Activated T-cell treated with anti-CD3 and anti-CD28 coated beads for 1 hour (primary cell): ENCODE data around the gene CYB561D2.

ENCODE experiments used
- DNase-seq: peaks from one replicate; pipeline ENCODE4 v3.0.0-alpha.2; 2020; ENCODE audit warnings: low read depth

Gene CYB561D2

DNA sequence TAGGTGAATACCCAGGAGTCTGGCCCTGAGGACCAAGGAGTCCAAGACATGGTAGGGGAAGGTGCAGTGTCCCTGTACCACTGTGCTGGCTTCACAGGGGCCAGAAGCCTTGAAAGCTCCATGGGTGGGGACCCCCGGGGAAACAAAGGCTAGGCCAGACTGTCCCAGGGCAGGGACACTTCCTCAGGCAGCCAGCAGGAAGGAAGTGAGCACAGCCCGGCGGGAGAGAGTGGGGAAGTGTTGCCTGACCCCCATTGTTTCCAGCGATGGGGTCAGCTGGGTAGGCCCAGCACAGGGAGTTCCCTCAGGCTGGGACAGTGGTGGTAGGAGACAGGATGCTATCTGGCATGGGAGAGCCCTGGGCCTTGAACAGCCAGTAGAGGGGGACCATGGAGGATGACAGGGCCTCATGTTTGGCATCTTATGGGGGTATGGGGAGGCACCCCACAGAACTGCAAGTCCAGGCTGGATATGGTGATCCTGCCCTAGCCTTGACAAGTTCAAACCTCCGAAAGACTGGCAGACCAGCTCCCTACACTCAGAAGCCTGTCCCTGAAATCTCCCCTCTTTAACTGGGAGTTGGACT, 27.0 kb upstream of the CYB561D2 start:
- DNase-seq = no peak

- DNase-seq = peak; percentile 50
These were observed 26.1 kb upstream of the CYB561D2 start for GRCh38 chr3:50324351-50325112.

DNA sequence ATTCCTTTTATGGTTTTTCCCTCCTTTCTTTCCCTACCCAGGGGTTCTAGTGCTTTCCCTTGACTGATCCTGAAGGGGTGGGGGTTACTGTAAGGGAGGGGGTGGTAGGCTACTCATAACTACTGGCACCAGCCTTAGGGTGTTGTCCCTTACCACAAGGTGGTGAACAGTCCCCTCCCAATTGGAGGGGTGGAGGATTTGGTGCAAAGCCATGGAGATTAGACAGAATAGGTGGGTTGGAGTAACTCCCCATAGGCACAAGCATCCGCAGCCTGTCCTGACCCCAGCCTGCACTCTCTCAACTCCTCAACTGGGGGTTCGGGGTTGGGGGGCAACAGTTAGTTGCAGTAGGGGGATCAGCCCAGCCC, 25.6 kb upstream of the CYB561D2 start:
- DNase-seq = no peak

- no peak for DNase-seq
These were observed 25.0 kb upstream of the CYB561D2 start for GRCh38 chr3:50325497-50326181.

GRCh38 chr3:50326182-50326541, 24.5 kb upstream of the CYB561D2 start:
- DNase-seq = no peak

- DNase-seq = no peak
These were observed 23.5 kb upstream of the CYB561D2 start for GRCh38 chr3:50327129-50327528.

- peak; percentile 93 for DNase-seq
These were observed 22.5 kb upstream of the CYB561D2 start, which contains the start of gene TUSC2 for GRCh38 chr3:50327943-50328691. Gene TUSC2 (minus strand): TSS chr3:50328223. CDS start chr3:50328099, 124 bp downstream.

GRCh38 chr3:50330330-50330729, 20.3 kb upstream of the CYB561D2 start:
- no peak for DNase-seq

DNA sequence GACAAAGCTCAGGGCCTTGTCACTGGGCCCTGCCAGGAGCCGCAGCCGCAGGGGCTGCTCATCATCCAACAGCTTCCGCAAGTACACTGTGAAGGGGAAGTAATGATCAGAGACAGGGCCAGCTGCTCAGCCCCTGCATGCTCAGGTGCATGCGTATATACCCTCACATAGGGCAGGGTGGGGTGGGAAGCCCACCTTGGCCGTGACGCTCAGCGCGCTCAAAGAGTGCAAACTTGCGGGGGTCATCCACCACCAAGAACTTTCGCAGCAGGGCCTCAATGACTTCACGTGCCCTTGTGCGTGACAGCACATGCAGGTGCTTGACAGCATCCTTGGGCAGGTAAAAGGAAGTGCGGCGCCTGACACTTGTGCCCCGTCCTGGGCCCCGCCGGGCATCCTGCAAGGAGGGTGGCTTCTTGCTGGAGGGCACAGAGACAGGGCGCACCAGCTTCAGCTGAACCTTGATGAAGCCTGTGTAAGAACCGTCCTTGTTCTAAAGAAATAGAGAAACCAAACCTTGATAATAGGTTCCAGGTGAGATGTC, 19.2 kb upstream of the CYB561D2 start:
- no peak for DNase-seq

DNA sequence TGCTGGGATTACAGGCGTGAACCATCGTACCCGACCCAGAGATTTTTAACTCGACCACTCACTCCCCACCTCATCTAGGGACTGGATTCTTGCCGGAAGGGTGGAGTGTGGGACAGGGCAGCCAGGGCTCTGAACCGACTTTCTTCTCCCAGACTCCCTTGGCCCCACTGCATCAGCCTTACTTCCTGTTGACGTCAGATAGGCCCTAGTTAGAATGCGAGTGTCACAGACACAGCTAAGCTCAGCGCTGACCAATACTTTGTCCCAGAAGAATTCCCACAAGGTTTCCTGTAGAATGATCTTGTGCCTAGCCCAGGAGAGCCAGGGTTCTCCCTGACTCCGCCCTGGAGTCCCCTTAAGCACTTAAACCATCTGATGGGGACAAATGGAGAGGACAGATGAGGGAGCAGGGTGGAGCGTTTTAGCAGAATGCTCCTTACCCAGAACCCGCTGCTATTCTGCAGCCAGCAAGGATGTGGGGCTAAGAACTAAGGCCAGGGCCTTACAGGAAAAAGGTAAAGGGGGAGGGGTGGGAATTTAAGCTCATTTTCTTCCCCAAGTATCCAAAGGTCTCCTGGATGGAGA, 16.8 kb upstream of the CYB561D2 start:
- DNase-seq = no peak

- DNase-seq = no peak
These were observed 16.2 kb upstream of the CYB561D2 start for GRCh38 chr3:50334339-50335075.

DNA sequence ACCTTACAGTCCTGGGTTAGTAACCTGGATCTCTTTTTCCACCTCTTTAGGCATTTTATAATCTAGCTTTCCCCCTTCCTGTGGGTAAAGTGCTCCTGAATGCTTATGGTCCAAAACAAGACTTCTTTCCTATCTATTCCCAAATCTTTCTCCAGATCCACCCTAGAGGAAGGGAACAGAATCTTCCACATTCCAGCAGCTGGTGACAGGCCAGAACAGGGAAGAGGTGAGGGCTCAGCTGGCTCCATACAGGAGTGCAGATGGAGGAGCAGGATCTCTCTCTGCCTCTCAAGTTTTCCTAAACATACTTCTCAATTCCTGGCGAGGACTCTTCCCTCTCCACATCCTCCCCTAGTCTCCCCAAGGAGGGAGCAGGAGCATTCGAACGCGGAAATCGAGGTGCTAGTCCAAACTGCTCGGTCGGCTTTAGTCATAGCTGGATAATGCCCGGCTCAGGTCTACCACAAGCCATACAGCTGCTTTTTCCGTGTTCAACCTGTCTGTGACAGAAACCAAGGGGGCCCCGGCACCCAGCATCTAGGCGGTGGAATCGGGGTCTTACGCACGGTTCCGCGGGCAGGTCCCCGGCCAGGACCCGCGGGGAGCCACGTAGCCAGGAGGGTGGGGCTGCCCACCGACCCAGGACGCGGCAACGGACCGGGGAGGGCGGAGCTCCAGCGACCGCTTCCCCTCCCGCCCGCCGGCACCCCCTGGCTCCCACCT, 14.0 kb upstream of the CYB561D2 start:
- DNase-seq = peak; percentile 26

DNA sequence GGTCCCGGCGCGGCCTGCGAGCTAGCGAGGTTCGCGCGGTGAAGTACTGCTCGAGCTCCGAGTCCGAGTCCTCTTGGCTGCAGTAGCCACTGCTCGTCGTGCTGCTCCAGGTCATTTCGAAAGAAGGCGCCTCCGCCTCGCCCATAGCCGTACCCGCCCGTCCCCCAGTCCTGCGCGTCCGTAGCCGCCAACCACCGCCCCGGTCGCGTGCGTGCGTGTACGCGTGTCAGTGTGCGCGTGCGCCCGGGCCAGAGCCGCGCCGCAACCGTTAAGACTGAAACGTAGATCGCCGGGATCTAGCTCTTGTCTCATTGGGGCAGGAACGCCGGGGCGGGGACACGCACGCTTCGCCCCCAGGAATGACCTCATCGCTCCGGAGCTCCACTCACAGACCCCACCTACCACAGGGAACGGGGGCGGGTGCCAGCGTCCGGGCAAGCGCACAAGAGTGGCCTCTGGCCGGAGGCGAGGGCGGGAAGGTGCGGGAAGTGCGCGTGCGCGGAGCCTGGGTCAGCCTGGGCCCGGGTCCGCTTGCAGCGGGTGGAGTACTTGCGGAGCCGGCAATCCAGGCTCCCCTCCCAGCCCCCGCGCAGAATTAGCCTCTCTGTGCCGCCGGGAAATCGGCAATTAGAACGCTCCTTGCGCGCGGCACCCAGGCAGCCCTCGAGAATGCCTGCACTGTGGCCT, 13.3 kb upstream of the CYB561D2 start:
- DNase-seq = peak; percentile 85

DNA sequence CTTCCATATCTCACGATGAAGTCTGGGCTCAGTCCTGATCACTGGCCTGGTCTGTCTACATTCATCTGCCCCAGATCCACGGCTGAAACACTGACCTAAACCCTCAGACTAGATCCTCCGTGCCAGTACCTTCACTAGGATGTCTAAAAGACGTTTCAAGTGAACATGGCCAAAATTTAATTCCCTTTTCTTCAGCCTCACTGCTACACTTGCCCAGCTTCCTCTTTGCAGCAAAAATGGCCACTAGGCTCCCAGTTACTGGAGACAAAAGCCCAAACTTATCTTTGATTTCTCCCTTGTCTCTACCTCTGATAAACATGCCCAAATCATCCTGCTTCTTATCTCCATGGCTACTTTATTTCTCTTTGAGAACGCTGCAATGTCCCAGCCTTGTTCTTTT, 11.7 kb upstream of the CYB561D2 start:
- DNase-seq = no peak

- no peak for DNase-seq
These were observed 11.0 kb upstream of the CYB561D2 start for GRCh38 chr3:50339485-50340146.

DNA sequence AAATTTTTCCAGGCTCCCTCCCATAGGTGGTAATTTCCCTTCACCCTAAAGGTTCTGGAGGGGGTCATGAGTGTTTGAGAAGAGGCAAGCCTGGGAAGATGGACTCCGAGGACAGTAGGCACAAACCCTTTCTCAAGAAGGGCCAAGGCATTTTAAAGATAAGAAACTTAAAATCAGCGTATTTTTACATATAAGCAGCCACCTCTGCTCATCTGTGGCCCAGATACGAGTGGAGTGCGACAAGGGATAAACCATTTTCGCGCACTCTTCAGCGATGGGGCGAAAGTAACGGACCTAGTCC, 10.6 kb upstream of the CYB561D2 start:
- DNase-seq = no peak

- DNase-seq = peak; percentile 47
These were observed 10.0 kb upstream of the CYB561D2 start, which contains the start of gene RASSF1 for GRCh38 chr3:50340448-50341329. Gene RASSF1 (minus strand): TSS chr3:50340836. CDS start chr3:50340805, 31 bp downstream.

DNA sequence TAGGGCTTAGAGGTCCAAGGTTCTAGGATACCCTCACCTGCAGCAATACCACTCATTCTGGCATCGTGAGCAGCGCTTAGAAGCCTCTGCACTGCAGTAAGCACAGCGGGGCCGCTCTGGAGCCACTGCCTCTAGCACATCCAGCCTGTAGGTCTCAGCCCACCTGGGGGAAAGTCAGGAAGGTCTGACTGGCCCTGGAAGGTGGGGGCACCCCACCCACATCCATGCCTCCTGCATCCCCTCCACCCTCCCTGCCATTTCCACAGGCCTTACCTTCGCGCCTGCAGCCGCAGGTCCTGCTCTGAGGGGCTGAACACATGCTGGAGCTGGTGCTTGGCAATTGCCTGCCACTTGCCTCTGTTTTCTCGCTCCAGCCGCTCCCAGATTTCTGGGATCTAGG, 9.1 kb upstream of the CYB561D2 start:
- no peak for DNase-seq
